ENCODE data around the gene ATP9A.

The ATP9A gene

GRCh38 chr20:51633430-51633829, 134.8 kb downstream of the ATP9A start:
- H3K4me3 ChIP-seq (ENCODE audit: low read depth, low read length): no peak overlapping the region
- no peak for DNase-seq (ENCODE audit: low read depth)
- TF ChIP-seq MAX (IDR thresholded peaks at IDR 0.05; ENCODE audit: low read depth, low read length) (no peak), MYC (IDR thresholded peaks at IDR 0.05; ENCODE audit: low read depth, low read length) (no peak), CTCF (IDR thresholded peaks at IDR 0.05; ENCODE audit: low read depth, low read length) (no peak)

GRCh38 chr20:51631953-51632352, 136.2 kb downstream of the ATP9A start:
- DNase-seq (ENCODE audit: low read depth): no peak
- no peak overlapping the region for H3K4me3 ChIP-seq (ENCODE audit: low read depth, low read length)
- TF ChIP-seq MAX (IDR thresholded peaks at IDR 0.05; ENCODE audit: low read depth, low read length): no peak
- no peak for TF ChIP-seq POLR2A (IDR thresholded peaks at IDR 0.05; ENCODE audit: extremely low read depth, insufficient read length)
- no peak for TF ChIP-seq CTCF (IDR thresholded peaks at IDR 0.05; ENCODE audit: low read depth, low read length)
- no peak for TF ChIP-seq MYC (IDR thresholded peaks at IDR 0.05; ENCODE audit: low read depth, low read length)

- no peak for TF ChIP-seq POLR2A (IDR thresholded peaks at IDR 0.05; ENCODE audit: extremely low read depth, insufficient read length)
- TF ChIP-seq CTCF (IDR thresholded peaks at IDR 0.05; ENCODE audit: low read depth, low read length): no peak
- TF ChIP-seq MAX (IDR thresholded peaks at IDR 0.05; ENCODE audit: low read depth, low read length): peak; percentile 65
- TF ChIP-seq MYC (IDR thresholded peaks at IDR 0.05; ENCODE audit: low read depth, low read length): peak; percentile 81
- peak; percentile 95 for DNase-seq (ENCODE audit: low read depth)
- no peak overlapping the region for H3K4me3 ChIP-seq (ENCODE audit: low read depth, low read length)
These were observed 136.9 kb downstream of the ATP9A start for GRCh38 chr20:51631011-51631950.

- no peak overlapping the region for H3K4me3 ChIP-seq (ENCODE audit: low read depth, low read length)
- TF ChIP-seq CTCF (IDR thresholded peaks at IDR 0.05; ENCODE audit: low read depth, low read length): no peak
- no peak for TF ChIP-seq MAX (IDR thresholded peaks at IDR 0.05; ENCODE audit: low read depth, low read length)
- no peak for TF ChIP-seq POLR2A (IDR thresholded peaks at IDR 0.05; ENCODE audit: extremely low read depth, insufficient read length)
- no peak for TF ChIP-seq MYC (IDR thresholded peaks at IDR 0.05; ENCODE audit: low read depth, low read length)
- DNase-seq (ENCODE audit: low read depth): no peak
These were observed 138.7 kb downstream of the ATP9A start for GRCh38 chr20:51629399-51630058.

GRCh38 chr20:51628533-51629398, 139.4 kb downstream of the ATP9A start:
- no peak for DNase-seq (ENCODE audit: low read depth)
- no peak overlapping the region for H3K4me3 ChIP-seq (ENCODE audit: low read depth, low read length)
- TF ChIP-seq MAX (IDR thresholded peaks at IDR 0.05; ENCODE audit: low read depth, low read length) (no peak), CTCF (IDR thresholded peaks at IDR 0.05; ENCODE audit: low read depth, low read length) (no peak), MYC (IDR thresholded peaks at IDR 0.05; ENCODE audit: low read depth, low read length) (no peak), POLR2A (IDR thresholded peaks at IDR 0.05; ENCODE audit: extremely low read depth, insufficient read length) (no peak)
